Vagina (tissue), 2 donors: ENCODE data around the gene AGAP5. TPM values are rescaled to one million over a fixed set of nuclear protein-coding genes. Genes with fewer than 3 reads are reported as not detected.

Experiments
- DNase-seq, 2 donors: peaks; one replicate each; pipeline ENCODE4 v3.0.0-alpha.2; 2017; ENCODE audit errors: extremely low spot score in 2 of 2
- H3K27ac ChIP-seq: fragments of 200-600 bp; sonication (generic); one replicate; pipeline ENCODE4 v1.5.1; 2019
- H3K27me3 ChIP-seq: fragments of 200-600 bp; sonication (generic); one replicate; pipeline ENCODE4 v1.5.1; 2019
- H3K36me3 ChIP-seq, 2 donors: fragments of 200-600 bp; sonication (generic); one replicate each; pipeline ENCODE4 v1.5.1; 2017 to 2019
- H3K4me1 ChIP-seq: fragments of 200-600 bp; sonication (generic); one replicate; pipeline ENCODE4 v1.5.1; 2019
- H3K4me3 ChIP-seq, 2 donors: fragments of 200-600 bp; sonication (generic); 1 replicate in 1 of 2; 2 replicates in 1 of 2; pipeline ENCODE4 v1.5.1; 2016 to 2019
- H3K9me3 ChIP-seq: fragments of 200-600 bp; sonication (generic); one replicate; pipeline ENCODE4 v1.5.1; 2019
- CTCF ChIP-seq, 3 experiments: fragments of 450-650 bp in 2 of 3; fragments of 200-600 bp in 1 of 3; sonication (generic) in 1 of 3; IDR thresholded peaks; one replicate each; pipeline ENCODE4 v1.5.1; 2017 to 2019; ENCODE audit warnings: antibody characterized with exemption in 3 of 3, mild to moderate bottlenecking in 2 of 3, moderate library complexity in 2 of 3
- POLR2A ChIP-seq, 2 donors: fragments of 450-650 bp; IDR thresholded peaks; one replicate each; pipeline ENCODE4 v1.6.1; 2017; ENCODE audit warnings: antibody characterized with exemption in 2 of 2, mild to moderate bottlenecking in 2 of 2, moderate library complexity in 2 of 2
- POLR2AphosphoS5 ChIP-seq, 2 donors: sonication (generic); formaldehyde crosslinking; IDR thresholded peaks; one replicate each; pipeline ENCODE4 v1.9.0; 2017; ENCODE audit warnings: antibody characterized with exemption in 2 of 2, mild to moderate bottlenecking in 2 of 2, low read depth in 1 of 2; ENCODE audit not compliant: insufficient read depth in 1 of 2
- intact Hi-C: fragments of 100-400 bp; cut with DNase I; formaldehyde crosslinking; loops from one replicate; pipeline ENCODE4 v1.15.1; 2023
- total RNA-seq: library from RNA; depleted of rRNA; stranded (reverse); fragments of >200 nt; gene quantifications from one replicate; pipeline ENCODE4 v1.2.3, GENCODE V29; 2016

The AGAP5 gene
- total RNA-seq, 1 donor from 2014 or later, result 5.4 TPM

- intact Hi-C loops, result loop anchor here (2.0 kb wide), 1 partner anchor 111 kb away; no protein-coding TSS in a partner anchor
- DNase-seq, result no peak
- no peaks in the 10 kb centered on the region for H3K4me1 ChIP-seq
- no peak within 1 kb of the TSS for H3K27ac ChIP-seq
- TF ChIP-seq CTCF (IDR thresholded peaks at IDR 0.05), result no peak
- no peak for TF ChIP-seq POLR2AphosphoS5 (IDR thresholded peaks at IDR 0.05; ENCODE audit: insufficient read depth in 1 of 2, low read depth in 1 of 2)
- no peak for TF ChIP-seq POLR2A (IDR thresholded peaks at IDR 0.05)
- H3K27me3 ChIP-seq, result no peaks in the 10 kb centered on the region
- H3K36me3 ChIP-seq, result no peaks in the 10 kb centered on the region
- H3K4me3 ChIP-seq, result no peak within 1 kb of the TSS
- no peaks in the 10 kb centered on the region for H3K9me3 ChIP-seq
Observed at GRCh38 chr10:73641328-73642060, 56.4 kb downstream of the AGAP5 start, which contains the start of gene MYOZ1. MYOZ1 (minus strand) TSS chr10:73641474; CDS start chr10:73640017, 1,457 bp downstream.

- H3K36me3 ChIP-seq, result no peaks in the 10 kb centered on the region
- intact Hi-C loops, result no loop called here
- no peaks in the 10 kb centered on the region for H3K4me1 ChIP-seq
- DNase-seq, result no peak
- H3K27me3 ChIP-seq, result no peaks in the 10 kb centered on the region
- no peak overlapping the region for H3K27ac ChIP-seq
- no peaks in the 10 kb centered on the region for H3K9me3 ChIP-seq
- TF ChIP-seq POLR2AphosphoS5 (IDR thresholded peaks at IDR 0.05; ENCODE audit: insufficient read depth in 1 of 2, low read depth in 1 of 2), result no peak
- TF ChIP-seq POLR2A (IDR thresholded peaks at IDR 0.05), result no peak
- no peak for TF ChIP-seq CTCF (IDR thresholded peaks at IDR 0.05)
- no peak overlapping the region for H3K4me3 ChIP-seq
Observed at GRCh38 chr10:73639286-73639685, 58.6 kb downstream of the AGAP5 start.

GRCh38 chr10:73635781-73636180, 62.1 kb downstream of the AGAP5 start:
- Histone ChIP-seq H3K36me3 (no peaks in the 10 kb centered on the region), H3K27me3 (no peaks in the 10 kb centered on the region), H3K27ac (no peak overlapping the region), H3K9me3 (no peaks in the 10 kb centered on the region), H3K4me3 (no peak overlapping the region), H3K4me1 (no peaks in the 10 kb centered on the region)
- intact Hi-C loops, result no loop called here
- no peak for TF ChIP-seq POLR2A (IDR thresholded peaks at IDR 0.05)
- no peak for DNase-seq

GRCh38 chr10:73634421-73634820, 63.5 kb downstream of the AGAP5 start:
- intact Hi-C loops, result no loop called here
- Histone ChIP-seq H3K9me3 (no peaks in the 10 kb centered on the region), H3K4me1 (no peaks in the 10 kb centered on the region), H3K36me3 (no peaks in the 10 kb centered on the region), H3K27ac (no peak overlapping the region), H3K4me3 (no peak overlapping the region), H3K27me3 (no peaks in the 10 kb centered on the region)
- DNase-seq, result no peak
- no peak for TF ChIP-seq CTCF (IDR thresholded peaks at IDR 0.05)
- no peak for TF ChIP-seq POLR2A (IDR thresholded peaks at IDR 0.05)
- no peak for TF ChIP-seq POLR2AphosphoS5 (IDR thresholded peaks at IDR 0.05; ENCODE audit: insufficient read depth in 1 of 2, low read depth in 1 of 2)

GRCh38 chr10:73629165-73629564, 68.7 kb downstream of the AGAP5 start:
- no peak for DNase-seq
- Histone ChIP-seq H3K27ac (no peak overlapping the region), H3K27me3 (no peaks in the 10 kb centered on the region), H3K9me3 (no peaks in the 10 kb centered on the region), H3K4me1 (peaks cover 9% of the 10 kb centered on the region), H3K4me3 (no peak overlapping the region), H3K36me3 (no peaks in the 10 kb centered on the region)
- intact Hi-C loops, result loop anchor here (5.0 kb wide), 1 partner anchor 52 kb away; no protein-coding TSS in a partner anchor
- TF ChIP-seq POLR2AphosphoS5 (IDR thresholded peaks at IDR 0.05; ENCODE audit: insufficient read depth in 1 of 2, low read depth in 1 of 2) (no peak), POLR2A (IDR thresholded peaks at IDR 0.05) (no peak), CTCF (IDR thresholded peaks at IDR 0.05) (no peak)
